HG03457 (cell line): ENCODE data around the gene ZNF773.

Source experiments
- ATAC-seq: cut with Tn5 transposase; IDR thresholded peaks from one replicate; pipeline ENCODE4 v1.9.1; 2021; ENCODE audit warnings: moderate number of reproducible peaks; ENCODE audit not compliant: unreplicated experiment

The ZNF773 gene

DNA sequence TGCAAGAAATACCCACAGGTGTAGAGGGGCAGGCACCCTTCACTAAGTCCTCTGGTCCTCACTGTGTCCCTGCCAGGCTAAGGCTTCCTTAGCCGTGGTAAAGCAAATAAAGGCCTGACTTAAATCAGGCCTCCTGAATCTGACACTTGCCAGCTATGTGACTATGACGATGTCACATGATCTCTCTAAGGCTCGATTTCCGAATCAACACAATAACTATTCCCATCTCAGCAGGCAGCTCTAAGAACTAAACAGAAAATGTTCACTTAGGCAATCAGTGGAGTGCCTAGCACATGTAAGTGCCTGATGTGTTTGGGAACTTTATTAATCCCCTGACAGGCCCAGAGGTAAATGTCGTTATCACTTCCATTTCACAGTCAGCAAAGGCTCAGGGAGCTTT lies 57.9 kb downstream of the ZNF773 start:
- ATAC-seq: no peak
